Kidney (tissue), 14 donors: ENCODE results near the gene ANO2. TPM values are rescaled to one million over a fixed set of nuclear protein-coding genes. Genes with fewer than 3 reads are reported as not detected.

Source experiments
- DNase-seq, 5 donors: peaks; one replicate each; pipeline ENCODE4 v3.0.0-alpha.2; 2013 to 2020
- FAIRE-seq: peaks from 2 replicates; lab custom pipeline; 2012; peaks lifted over from hg19 to GRCh38; lab: Jason Lieb, UNC
- H3K27ac ChIP-seq, 2 donors: one replicate each; pipeline ENCODE4 v1.7.0; 2013; ENCODE audit warnings: low read depth in 2 of 2, low read length in 2 of 2, inconsistent platforms in 1 of 2
- H3K27me3 ChIP-seq: one replicate; pipeline ENCODE4 v1.7.1; 2013; ENCODE audit warnings: low read length, inconsistent platforms; ENCODE audit not compliant: control insufficient read depth, insufficient read depth
- H3K36me3 ChIP-seq, 3 donors: one replicate each; pipeline versions ENCODE4 v1.7.0 to v1.7.1; 2013; ENCODE audit warnings: low read length in 3 of 3, control low read depth in 1 of 3, inconsistent platforms in 1 of 3; ENCODE audit not compliant: insufficient read depth in 3 of 3, control insufficient read depth in 2 of 3
- H3K4me1 ChIP-seq, 3 donors: one replicate each; pipeline versions ENCODE4 v1.7.0 to v1.7.1; 2013; ENCODE audit warnings: low read length in 3 of 3, inconsistent platforms in 1 of 3, low read depth in 1 of 3; ENCODE audit not compliant: control insufficient read depth in 2 of 3, insufficient read depth in 2 of 3
- H3K4me3 ChIP-seq, 3 donors: one replicate each; pipeline versions ENCODE4 v1.7.0 to v1.8.1; 2013; ENCODE audit warnings: low read length in 3 of 3, control low read depth in 1 of 3, inconsistent platforms in 1 of 3
- H3K9ac ChIP-seq, 3 donors: one replicate each; pipeline versions ENCODE4 v1.7.0 to v1.7.1; 2013; ENCODE audit warnings: low read length in 3 of 3, control low read depth in 1 of 3, inconsistent platforms in 1 of 3
- H3K9me3 ChIP-seq, 3 donors: one replicate each; pipeline versions ENCODE4 v1.7.0 to v1.7.1; 2013; ENCODE audit warnings: low read length in 3 of 3, control low read depth in 1 of 3, inconsistent platforms in 1 of 3; ENCODE audit not compliant: control insufficient read depth in 2 of 3, insufficient read depth in 1 of 3
- intact Hi-C: fragments of 100-400 bp; cut with DNase I; formaldehyde crosslinking; loops from one replicate; pipeline ENCODE4 v1.11.1; 2022
- polyA plus RNA-seq: library from polyadenylated mRNA; stranded (reverse); fragments of 350-450 nt; fragmentation: Illumina TruSeq; extraction: RNeasy Lipid Tissue Mini Kit (QIAGEN cat#74804); gene quantifications from one replicate; pipeline ENCODE4 v1.2.3, GENCODE V29; 2014; ENCODE audit warnings: low read depth, low replicate concordance; ENCODE audit not compliant: insufficient read depth
- total RNA-seq: library from RNA; stranded (reverse); fragmentation: NEBNext Ultra II Directional; extraction: Animal tissue kit (Norgen Biotek cat#: 25700); gene quantifications from one replicate; pipeline ENCODE4 v1.2.1, GENCODE V29; 2021
- TF ChIP-seq, protein P1 (sequence below): IDR thresholded peaks from 3 replicates; pipeline ENCODE4 v1.5.1; 2012; ENCODE audit warnings: mild to moderate bottlenecking, moderate library complexity, borderline replicate concordance; ENCODE audit not compliant: insufficient read depth; ENCODE audit errors: extremely low read depth
- donor health status: control.
- donor health status: control.
- donor health status: control.
- donor health status: control.
- donor health status: control.
- donor health status: DM: yes; HTN: yes; CAD: no.
- donor health status: Normal renal cell carcinoma (clear cell type).

ANO2 gene
- total and polyA plus RNA-seq, 2 donors from 2014 or later, result 0.34 to 4.4 TPM

DNA sequence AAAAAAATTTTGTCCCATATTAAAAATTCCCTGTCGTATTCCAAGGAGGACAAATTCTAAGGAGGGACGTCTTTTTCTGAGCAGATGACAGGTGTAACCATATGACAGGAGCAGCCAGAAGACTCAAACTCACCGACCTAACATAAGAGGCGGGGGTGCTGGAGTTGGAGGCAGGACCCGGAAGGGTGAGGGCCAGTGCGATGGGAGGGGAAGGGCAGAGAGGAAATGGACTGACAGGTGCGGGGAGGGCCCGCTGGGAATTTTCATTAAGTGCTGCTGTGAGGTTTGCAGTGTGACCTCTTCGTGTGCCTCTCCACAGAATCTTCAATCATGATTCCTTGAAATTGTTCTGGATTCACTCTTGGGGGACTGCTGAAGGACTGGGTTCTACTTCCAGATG lies 323.7 kb downstream of the ANO2 start:
- Histone ChIP-seq H3K27ac (no peak overlapping the region), H3K27me3 (no peaks in the 10 kb centered on the region), H3K9ac (no peak overlapping the region), H3K9me3 (peaks cover 0 to 6% (median 0%) of the 10 kb centered on the region in 3 donors), H3K4me1 (no peaks in the 10 kb centered on the region), H3K36me3 (no peaks in the 10 kb centered on the region), H3K4me3 (no peak overlapping the region)
- intact Hi-C loops, result no loop called here
- TF ChIP-seq, protein P1, sequence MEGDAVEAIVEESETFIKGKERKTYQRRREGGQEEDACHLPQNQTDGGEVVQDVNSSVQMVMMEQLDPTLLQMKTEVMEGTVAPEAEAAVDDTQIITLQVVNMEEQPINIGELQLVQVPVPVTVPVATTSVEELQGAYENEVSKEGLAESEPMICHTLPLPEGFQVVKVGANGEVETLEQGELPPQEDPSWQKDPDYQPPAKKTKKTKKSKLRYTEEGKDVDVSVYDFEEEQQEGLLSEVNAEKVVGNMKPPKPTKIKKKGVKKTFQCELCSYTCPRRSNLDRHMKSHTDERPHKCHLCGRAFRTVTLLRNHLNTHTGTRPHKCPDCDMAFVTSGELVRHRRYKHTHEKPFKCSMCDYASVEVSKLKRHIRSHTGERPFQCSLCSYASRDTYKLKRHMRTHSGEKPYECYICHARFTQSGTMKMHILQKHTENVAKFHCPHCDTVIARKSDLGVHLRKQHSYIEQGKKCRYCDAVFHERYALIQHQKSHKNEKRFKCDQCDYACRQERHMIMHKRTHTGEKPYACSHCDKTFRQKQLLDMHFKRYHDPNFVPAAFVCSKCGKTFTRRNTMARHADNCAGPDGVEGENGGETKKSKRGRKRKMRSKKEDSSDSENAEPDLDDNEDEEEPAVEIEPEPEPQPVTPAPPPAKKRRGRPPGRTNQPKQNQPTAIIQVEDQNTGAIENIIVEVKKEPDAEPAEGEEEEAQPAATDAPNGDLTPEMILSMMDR, result no peak
- no peak for DNase-seq
- no peak for FAIRE-seq

DNA sequence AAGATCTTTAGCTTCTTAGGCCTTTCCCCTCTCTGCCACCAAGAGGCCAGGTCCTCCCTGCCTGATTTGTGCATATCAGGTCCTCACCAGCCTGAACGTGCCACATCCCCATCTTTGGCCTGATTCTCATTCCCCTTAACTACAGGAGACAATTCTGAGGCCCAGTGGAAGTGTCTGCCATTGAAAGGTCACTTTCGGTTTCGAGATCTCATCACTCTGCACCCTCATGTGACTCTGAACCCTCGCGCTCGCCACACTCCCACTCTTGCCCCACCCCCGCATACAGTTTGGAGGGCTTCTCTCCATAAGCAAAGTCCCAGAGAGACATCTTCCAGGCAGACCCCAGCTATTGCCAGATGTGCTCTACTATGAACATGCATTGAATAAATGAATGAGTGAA lies 324.2 kb downstream of the ANO2 start:
- FAIRE-seq, result no peak
- TF ChIP-seq, protein P1, result no peak

DNA sequence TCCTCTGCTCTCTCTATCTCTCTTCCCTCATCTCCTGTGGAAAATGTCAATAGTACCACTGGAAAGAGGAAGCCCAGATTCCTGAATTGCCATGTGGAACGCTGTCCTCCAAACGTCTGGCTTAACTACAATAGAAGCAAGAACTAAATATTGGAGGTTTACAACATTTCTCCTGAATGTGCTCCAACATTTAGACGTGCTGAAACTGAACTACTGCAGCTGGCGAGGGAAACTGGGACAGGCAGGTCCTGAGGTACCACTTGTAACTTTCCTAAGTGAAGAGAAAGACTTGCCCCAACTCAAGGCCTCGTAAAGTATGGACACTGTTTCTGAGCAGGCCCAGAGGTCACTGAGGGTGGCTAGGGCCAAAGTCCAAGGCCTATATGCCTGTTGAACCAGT lies 325.4 kb downstream of the ANO2 start:
- Histone ChIP-seq H3K9ac (no peak overlapping the region), H3K36me3 (no peaks in the 10 kb centered on the region), H3K27me3 (no peaks in the 10 kb centered on the region), H3K9me3 (peaks cover 0 to 6% (median 0%) of the 10 kb centered on the region in 3 donors), H3K4me1 (no peaks in the 10 kb centered on the region), H3K27ac (no peak overlapping the region), H3K4me3 (no peak overlapping the region)
- TF ChIP-seq, protein P1, result no peak
- intact Hi-C loops, result no loop called here
- FAIRE-seq (no peak), DNase-seq (peak in 1 of 5 donors; percentile 49)

More for the DNA sequence above, 324.2 kb downstream of the ANO2 start:
- H3K27me3 ChIP-seq, result no peaks in the 10 kb centered on the region
- intact Hi-C loops, result no loop called here
- H3K4me1 ChIP-seq, result no peaks in the 10 kb centered on the region
- H3K36me3 ChIP-seq, result no peaks in the 10 kb centered on the region
- no peak for DNase-seq
- H3K9me3 ChIP-seq, result peaks cover 0 to 6% (median 0%) of the 10 kb centered on the region in 3 donors
- H3K4me3 ChIP-seq, result no peak overlapping the region
- no peak overlapping the region for H3K9ac ChIP-seq
- no peak overlapping the region for H3K27ac ChIP-seq

DNA sequence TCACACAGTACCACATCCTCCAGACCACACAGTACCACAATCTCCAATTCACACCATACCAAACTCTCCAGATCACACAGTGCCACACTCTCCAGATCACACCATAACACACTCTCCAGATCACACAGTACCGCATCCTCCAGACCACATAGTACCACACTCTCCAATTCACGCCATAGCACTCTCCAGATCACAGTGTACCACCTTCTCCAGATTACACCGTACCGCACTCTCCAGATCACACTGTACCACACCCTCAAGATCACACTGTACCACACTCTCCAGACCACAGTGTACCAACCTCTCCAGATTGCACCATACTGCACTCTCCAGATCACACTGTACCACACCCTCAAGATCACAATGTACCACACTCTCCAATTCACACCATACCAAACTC lies 328.2 kb downstream of the ANO2 start:
- Histone ChIP-seq H3K4me3 (no peak overlapping the region), H3K4me1 (no peaks in the 10 kb centered on the region), H3K9me3 (peaks cover 0 to 6% (median 0%) of the 10 kb centered on the region in 3 donors), H3K27me3 (no peaks in the 10 kb centered on the region), H3K27ac (no peak overlapping the region), H3K36me3 (no peaks in the 10 kb centered on the region), H3K9ac (no peak overlapping the region)
- DNase-seq (no peak), FAIRE-seq (no peak)
- TF ChIP-seq, protein P1, result no peak
- intact Hi-C loops, result no loop called here
